A549 (cell line): Measurements from ENCODE around the gene FMNL2.

ENCODE experiments used
- BCL3 ChIP-seq: fragments of >200 bp; sonication (Bioruptor Twin); formaldehyde crosslinking; IDR thresholded peaks from 3 replicates; pipeline ENCODE4 v1.6.1; 2016
- EP300 ChIP-seq, 2 experiments: fragments of >200 bp; sonication (Bioruptor Twin); formaldehyde crosslinking; IDR thresholded peaks; 2 replicates in 1 of 2; 3 replicates in 1 of 2; pipeline ENCODE4 v1.6.1; 2016 to 2017
- ESRRA ChIP-seq: fragments of 150-350 bp; IDR thresholded peaks from 2 replicates; pipeline ENCODE4 v1.6.1; 2014; ENCODE audit warnings: mild to moderate bottlenecking, low read length, borderline replicate concordance
- FOSB ChIP-seq: fragments of 250-450 bp; sonication (Bioruptor Pico); IDR thresholded peaks from 2 replicates; pipeline ENCODE4 v1.5.0; 2020; ENCODE audit warnings: mild to moderate bottlenecking, moderate library complexity
- JUN ChIP-seq, 2 experiments: fragments of >200 bp; sonication (Bioruptor Twin); formaldehyde crosslinking; IDR thresholded peaks; 2 replicates in 1 of 2; 3 replicates in 1 of 2; pipeline ENCODE4 v1.6.1; 2016 to 2017
- KDM1A ChIP-seq: fragments of 200-600 bp; sonication (generic); IDR thresholded peaks from 2 replicates; pipeline ENCODE4 v1.6.1; 2016; ENCODE audit warnings: low read depth, mild to moderate bottlenecking
- KDM5A ChIP-seq: fragments of 200-600 bp; sonication (generic); IDR thresholded peaks from 2 replicates; pipeline ENCODE4 v1.6.1; 2016; ENCODE audit warnings: antibody characterized with exemption, mild to moderate bottlenecking
- POLR2A ChIP-seq: IDR thresholded peaks from 2 replicates; pipeline ENCODE4 v1.6.1; 2012; ENCODE audit warnings: mild to moderate bottlenecking, low read length
- RAD21 ChIP-seq, 2 experiments: fragments of >200 bp in 1 of 2; sonication (Bioruptor Twin) in 1 of 2; formaldehyde crosslinking in 1 of 2; IDR thresholded peaks in 1 of 2; conservative IDR thresholded peaks in 1 of 2; 2 replicates in 1 of 2; 3 replicates in 1 of 2; pipeline ENCODE4 v1.6.1; 2012 to 2018; ENCODE audit warnings: inconsistent platforms in 1 of 2
- TF ChIP-seq, protein P1 (sequence below): fragments of >200 bp; sonication (Bioruptor Twin); formaldehyde crosslinking; IDR thresholded peaks from 3 replicates; pipeline ENCODE4 v1.5.1; 2016
- TF ChIP-seq, protein P2 (sequence below): fragments of 150-350 bp; IDR thresholded peaks from 2 replicates; pipeline ENCODE4 v1.6.1; 2014; ENCODE audit warnings: low read depth, mild to moderate bottlenecking, low read length
- TF ChIP-seq, protein P3 (sequence below): fragments of 450-650 bp; IDR thresholded peaks from 2 replicates; pipeline ENCODE4 v1.6.1; 2014; ENCODE audit warnings: antibody characterized with exemption

- TF ChIP-seq JUN (IDR thresholded peaks at IDR 0.05) (no peak), BCL3 (no peak), ESRRA (no peak), POLR2A (no peak), EP300 (IDR thresholded peaks at IDR 0.05) (no peak), KDM1A (no peak), RAD21 (conservative IDR thresholded peaks at IDR 0.05 in 1 of 2, IDR thresholded peaks at IDR 0.05 in 1 of 2) (no peak), KDM5A (no peak), FOSB (CRISPR knock-in tag) (no peak)
- TF ChIP-seq, protein P1, sequence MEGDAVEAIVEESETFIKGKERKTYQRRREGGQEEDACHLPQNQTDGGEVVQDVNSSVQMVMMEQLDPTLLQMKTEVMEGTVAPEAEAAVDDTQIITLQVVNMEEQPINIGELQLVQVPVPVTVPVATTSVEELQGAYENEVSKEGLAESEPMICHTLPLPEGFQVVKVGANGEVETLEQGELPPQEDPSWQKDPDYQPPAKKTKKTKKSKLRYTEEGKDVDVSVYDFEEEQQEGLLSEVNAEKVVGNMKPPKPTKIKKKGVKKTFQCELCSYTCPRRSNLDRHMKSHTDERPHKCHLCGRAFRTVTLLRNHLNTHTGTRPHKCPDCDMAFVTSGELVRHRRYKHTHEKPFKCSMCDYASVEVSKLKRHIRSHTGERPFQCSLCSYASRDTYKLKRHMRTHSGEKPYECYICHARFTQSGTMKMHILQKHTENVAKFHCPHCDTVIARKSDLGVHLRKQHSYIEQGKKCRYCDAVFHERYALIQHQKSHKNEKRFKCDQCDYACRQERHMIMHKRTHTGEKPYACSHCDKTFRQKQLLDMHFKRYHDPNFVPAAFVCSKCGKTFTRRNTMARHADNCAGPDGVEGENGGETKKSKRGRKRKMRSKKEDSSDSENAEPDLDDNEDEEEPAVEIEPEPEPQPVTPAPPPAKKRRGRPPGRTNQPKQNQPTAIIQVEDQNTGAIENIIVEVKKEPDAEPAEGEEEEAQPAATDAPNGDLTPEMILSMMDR, result no peak
- TF ChIP-seq, protein P2, sequence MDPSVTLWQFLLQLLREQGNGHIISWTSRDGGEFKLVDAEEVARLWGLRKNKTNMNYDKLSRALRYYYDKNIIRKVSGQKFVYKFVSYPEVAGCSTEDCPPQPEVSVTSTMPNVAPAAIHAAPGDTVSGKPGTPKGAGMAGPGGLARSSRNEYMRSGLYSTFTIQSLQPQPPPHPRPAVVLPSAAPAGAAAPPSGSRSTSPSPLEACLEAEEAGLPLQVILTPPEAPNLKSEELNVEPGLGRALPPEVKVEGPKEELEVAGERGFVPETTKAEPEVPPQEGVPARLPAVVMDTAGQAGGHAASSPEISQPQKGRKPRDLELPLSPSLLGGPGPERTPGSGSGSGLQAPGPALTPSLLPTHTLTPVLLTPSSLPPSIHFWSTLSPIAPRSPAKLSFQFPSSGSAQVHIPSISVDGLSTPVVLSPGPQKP, result no peak
- TF ChIP-seq, protein P3, sequence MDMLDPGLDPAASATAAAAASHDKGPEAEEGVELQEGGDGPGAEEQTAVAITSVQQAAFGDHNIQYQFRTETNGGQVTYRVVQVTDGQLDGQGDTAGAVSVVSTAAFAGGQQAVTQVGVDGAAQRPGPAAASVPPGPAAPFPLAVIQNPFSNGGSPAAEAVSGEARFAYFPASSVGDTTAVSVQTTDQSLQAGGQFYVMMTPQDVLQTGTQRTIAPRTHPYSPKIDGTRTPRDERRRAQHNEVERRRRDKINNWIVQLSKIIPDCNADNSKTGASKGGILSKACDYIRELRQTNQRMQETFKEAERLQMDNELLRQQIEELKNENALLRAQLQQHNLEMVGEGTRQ, result no peak
Measured at GRCh38 chr2:152462120-152462519, 127.1 kb downstream of the FMNL2 start.
